Erythroblast (primary cell): ENCODE results near the gene R3HDM2.

Experiments used
- GATA1 ChIP-seq: IDR thresholded peaks from 2 replicates; pipeline ENCODE4 v1.6.1; 2011; ENCODE audit warnings: low read depth, mild to moderate bottlenecking, control low read depth, low read length, moderate library complexity
- POLR2A ChIP-seq: IDR thresholded peaks from 2 replicates; pipeline ENCODE4 v1.6.1; 2011; ENCODE audit warnings: mild to moderate bottlenecking, low read length

DNA sequence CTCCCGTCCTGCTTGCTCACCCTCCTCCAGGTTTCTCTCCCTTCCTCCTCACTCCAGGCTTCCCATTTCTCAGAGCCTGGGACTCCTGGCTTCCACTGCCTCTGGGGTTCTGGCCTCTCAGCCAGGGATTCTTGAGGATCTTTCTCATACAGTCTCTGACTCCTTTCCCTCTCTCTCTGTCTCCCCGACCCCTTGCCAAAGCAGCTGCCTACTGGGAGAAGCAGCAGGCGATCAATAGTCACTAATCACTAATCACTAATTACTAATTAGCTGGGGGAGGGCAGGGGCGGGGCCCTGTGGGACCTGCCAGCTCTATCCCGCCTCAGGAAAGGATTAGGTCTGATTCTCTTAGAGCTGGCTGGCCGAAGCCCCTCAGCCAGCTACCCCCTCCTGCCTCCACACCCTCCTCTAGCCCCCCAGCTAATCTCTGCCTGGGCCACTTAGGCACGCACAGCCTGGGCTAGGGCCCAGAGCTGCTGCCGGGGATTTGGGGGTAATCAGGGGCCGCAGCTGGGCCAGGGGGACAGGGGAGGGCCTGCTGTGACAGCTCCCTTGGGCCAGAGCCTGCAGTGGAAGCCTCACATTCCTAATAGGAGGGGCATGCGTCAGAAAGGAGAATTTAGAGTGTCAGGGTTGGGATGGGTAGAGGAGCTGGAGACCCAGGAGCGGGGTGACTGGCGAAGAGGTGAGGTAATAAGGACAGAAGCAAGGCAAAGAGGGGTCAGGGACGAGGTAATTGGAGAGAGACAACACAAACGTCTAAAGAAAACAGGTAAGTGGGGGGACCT lies 211.4 kb downstream of the R3HDM2 start:
- TF ChIP-seq POLR2A (no peak), GATA1 (no peak)
